CD14-positive monocyte (primary cell): Measurements from ENCODE around the gene DNAH14. TPM values are rescaled to one million over a fixed set of nuclear protein-coding genes. Genes with fewer than 3 reads are reported as not detected.
"Not testable (repeated sequence)": the region's sequence is repeated elsewhere in the genome, so short reads cannot be mapped to it uniquely, and the experiment has no call there.

ENCODE experiments used
- DNase-seq, 3 donors: peaks; one replicate each; pipeline ENCODE4 v3.0.0-alpha.2; 2011 to 2022
- H2AFZ ChIP-seq: 2 replicates; pipeline ENCODE4 v1.6.0; 2012; ENCODE audit warnings: mild to moderate bottlenecking, low read depth, low read length, inconsistent platforms; ENCODE audit not compliant: insufficient read depth, poor library complexity, severe bottlenecking
- H3K27ac ChIP-seq, 2 donors: 1 replicate in 1 of 2; 2 replicates in 1 of 2; pipeline ENCODE4 v1.5.1; 2012 to 2013; ENCODE audit warnings: low read length in 2 of 2, control low read depth in 1 of 2, inconsistent platforms in 1 of 2, low read depth in 1 of 2, mild to moderate bottlenecking in 1 of 2
- H3K27me3 ChIP-seq, 2 donors: one replicate each; pipeline versions ENCODE4 v1.6.0 to v1.6.1; 2011 to 2013; ENCODE audit warnings: low read length in 2 of 2; ENCODE audit not compliant: control insufficient read depth in 2 of 2, insufficient read depth in 2 of 2
- H3K36me3 ChIP-seq, 2 donors: replicated peaks in 1 of 2; 1 replicate in 1 of 2; 2 replicates in 1 of 2; pipeline versions ENCODE4 v1.5.1 to v1.6.1; 2012 to 2013; ENCODE audit warnings: low read length in 2 of 2, control low read depth in 1 of 2, inconsistent platforms in 1 of 2, mild to moderate bottlenecking in 1 of 2; ENCODE audit not compliant: insufficient read depth in 2 of 2, control insufficient read depth in 1 of 2
- H3K4me1 ChIP-seq, 2 donors: 1 replicate in 1 of 2; 2 replicates in 1 of 2; pipeline versions ENCODE4 v1.5.1 to v1.6.1; 2012 to 2013; ENCODE audit warnings: low read length in 2 of 2, control low read depth in 1 of 2, inconsistent platforms in 1 of 2, mild to moderate bottlenecking in 1 of 2, moderate library complexity in 1 of 2; ENCODE audit not compliant: insufficient read depth in 2 of 2, control insufficient read depth in 1 of 2
- H3K4me2 ChIP-seq: replicated peaks from 2 replicates; pipeline ENCODE3; 2012; ENCODE audit warnings: low read length, moderate library complexity, mild to moderate bottlenecking; ENCODE audit not compliant: poor library complexity, severe bottlenecking; ENCODE audit errors: extremely low read depth
- H3K4me3 ChIP-seq, 3 experiments: fragments of 200-600 bp in 1 of 3; sonication (generic) in 1 of 3; replicated peaks in 1 of 3; 1 replicate in 2 of 3; 2 replicates in 1 of 3; pipeline ENCODE4 v1.5.1; 2011 to 2013; ENCODE audit warnings: low read length in 3 of 3, mild to moderate bottlenecking in 3 of 3, control low read depth in 2 of 3, low read depth in 2 of 3, inconsistent platforms in 1 of 3, moderate library complexity in 1 of 3
- H3K79me2 ChIP-seq: 2 replicates; pipeline ENCODE4 v1.6.0; 2012; ENCODE audit warnings: mild to moderate bottlenecking, control low read depth, inconsistent platforms, low read length, moderate library complexity; ENCODE audit not compliant: insufficient read depth
- H3K9ac ChIP-seq: 2 replicates; pipeline ENCODE4 v1.6.0; 2017; ENCODE audit warnings: low read length, mild to moderate bottlenecking; ENCODE audit not compliant: insufficient read depth, poor library complexity, severe bottlenecking
- H3K9me3 ChIP-seq, 2 donors: replicated peaks in 1 of 2; 1 replicate in 1 of 2; 2 replicates in 1 of 2; pipeline versions ENCODE4 v1.5.1 to v1.6.1; 2012 to 2013; ENCODE audit warnings: low read length in 2 of 2, control low read depth in 1 of 2; ENCODE audit not compliant: control insufficient read depth in 1 of 2, insufficient read depth in 1 of 2
- H4K20me1 ChIP-seq: 2 replicates; pipeline ENCODE4 v1.6.0; 2012; ENCODE audit warnings: mild to moderate bottlenecking, low read length, control low read depth, moderate library complexity; ENCODE audit not compliant: insufficient read depth
- H3K27ac Mint-ChIP-seq, 7 donors: one replicate each; pipeline ENCODE4 v1.8.0; 2020; ENCODE audit warnings: mild to moderate bottlenecking in 7 of 7, mixed read lengths in 7 of 7, moderate library complexity in 6 of 7, inconsistent platforms in 2 of 7
- H3K27me3 Mint-ChIP-seq, 3 donors: one replicate each; pipeline ENCODE4 v1.8.0; 2021 to 2022; ENCODE audit warnings: low read depth in 3 of 3, mild to moderate bottlenecking in 3 of 3, mixed read lengths in 3 of 3, moderate library complexity in 3 of 3, inconsistent platforms in 1 of 3
- H3K36me3 Mint-ChIP-seq, 2 donors: one replicate each; pipeline ENCODE4 v1.8.0; 2020; ENCODE audit warnings: mixed read lengths in 2 of 2, inconsistent platforms in 1 of 2, mild to moderate bottlenecking in 1 of 2
- H3K4me1 Mint-ChIP-seq: one replicate; pipeline ENCODE4 v1.8.0; 2020; ENCODE audit warnings: mild to moderate bottlenecking, mixed read lengths
- H3K4me3 Mint-ChIP-seq, 2 donors: one replicate each; pipeline ENCODE4 v1.8.0; 2020; ENCODE audit warnings: mild to moderate bottlenecking in 2 of 2, mixed read lengths in 2 of 2, moderate library complexity in 1 of 2
- H3K9me3 Mint-ChIP-seq, 7 donors: one replicate each; pipeline ENCODE4 v1.8.0; 2020 to 2022; ENCODE audit warnings: mixed read lengths in 7 of 7, mild to moderate bottlenecking in 6 of 7, moderate library complexity in 6 of 7, inconsistent platforms in 2 of 7
- CTCF ChIP-seq: fragments of 200-600 bp; IDR thresholded peaks from one replicate; pipeline ENCODE4 v1.8.0; 2022; ENCODE audit warnings: antibody characterized with exemption, mild to moderate bottlenecking
- WGBS: methylation state at CpG from one replicate; pipeline ENCODE4 v1.1.5; 2013; ENCODE audit warnings: missing lambda C conversion rate; ENCODE audit not compliant: insufficient coverage; 5-methylcytosine and 5-hydroxymethylcytosine counted together
- intact Hi-C, 2 donors: fragments of 100-400 bp; cut with micrococcal nuclease; formaldehyde crosslinking; loops; one replicate each; pipeline versions ENCODE4 v1.15.0 to v1.15.1; 2023
- polyA plus RNA-seq, 3 donors: library from polyadenylated mRNA; depleted of rRNA in 1 of 3; unstranded in 2 of 3; stranded (reverse) in 1 of 3; fragments of 300-500 nt in 2 of 3; fragments of >200 nt in 1 of 3; fragmentation: Illumina TruSeq in 2 of 3; gene quantifications; 1 replicate in 2 of 3; 2 replicates in 1 of 3; pipeline ENCODE4 v1.2.3, GENCODE V29; 2012 to 2021

The DNAH14 gene
- polyA plus RNA-seq, 3 donors = 0.83 TPM; not detected in 2

- Mint-ChIP-seq H3K4me1 (no peaks in the 10 kb centered on the region), H3K9me3 (peaks cover 0 to 13% (median 8%) of the 10 kb centered on the region in 7 donors), H3K27ac (no peak overlapping the region), H3K36me3 (no peaks in the 10 kb centered on the region), H3K4me3 (no peak overlapping the region), H3K27me3 (peaks cover 0 to 5% (median 0%) of the 10 kb centered on the region in 3 donors)
- WGBS = 100% methylated on average over 1 of the region's 6 CpGs
- intact Hi-C loops = no loop called here
- Histone ChIP-seq H3K27me3 (no peaks in the 10 kb centered on the region), H4K20me1 (no peaks in the 10 kb centered on the region), H3K4me3 (no peak overlapping the region), H3K9me3 (no peaks in the 10 kb centered on the region), H3K27ac (no peak overlapping the region), H3K4me1 (no peaks in the 10 kb centered on the region), H3K4me2 (no peak overlapping the region), H3K79me2 (no peaks in the 10 kb centered on the region), H3K9ac (no peak overlapping the region), H3K36me3 (no peaks in the 10 kb centered on the region), H2AFZ (no peak overlapping the region)
- no peak for TF ChIP-seq CTCF
- no peak for DNase-seq
Measured at GRCh38 chr1:224988042-224988441, 58.6 kb downstream of the DNAH14 start.

GRCh38 chr1:224989615-224990014 lies 60.1 kb downstream of the DNAH14 start:
- intact Hi-C loops = no loop called here
- DNase-seq = no peak
- Mint-ChIP-seq H3K36me3 (no peaks in the 10 kb centered on the region), H3K27ac (no peak overlapping the region), H3K9me3 (peaks cover 0 to 10% (median 2%) of the 10 kb centered on the region in 7 donors), H3K4me1 (no peaks in the 10 kb centered on the region), H3K27me3 (peaks cover 0 to 5% (median 0%) of the 10 kb centered on the region in 3 donors), H3K4me3 (no peak overlapping the region)
- Histone ChIP-seq H3K4me3 (no peak overlapping the region), H3K27ac (no peak overlapping the region), H3K79me2 (no peaks in the 10 kb centered on the region), H3K36me3 (no peaks in the 10 kb centered on the region), H2AFZ (no peak overlapping the region), H3K9ac (no peak overlapping the region), H3K9me3 (no peaks in the 10 kb centered on the region), H3K4me1 (no peaks in the 10 kb centered on the region), H3K4me2 (no peak overlapping the region), H3K27me3 (no peaks in the 10 kb centered on the region), H4K20me1 (no peaks in the 10 kb centered on the region)
- TF ChIP-seq CTCF = no peak
- no CpG with 5 or more reads among the region's 1 CpG for whole genome bisulfite sequencing

GRCh38 chr1:224991550-224991949 lies 62.1 kb downstream of the DNAH14 start:
- H3K79me2 ChIP-seq, H3K4me3 Mint-ChIP-seq, H3K9ac ChIP-seq, DNase-seq, H2AFZ ChIP-seq, H3K36me3 ChIP-seq, H3K27me3 Mint-ChIP-seq, intact Hi-C loops, H3K4me1 Mint-ChIP-seq, H3K4me1 ChIP-seq, H3K4me3 ChIP-seq, H3K27me3 ChIP-seq, H3K9me3 ChIP-seq, H3K27ac ChIP-seq, H3K4me2 ChIP-seq, H4K20me1 ChIP-seq, H3K36me3 Mint-ChIP-seq: not testable (repeated sequence)
- Mint-ChIP-seq H3K9me3 (peaks cover 2 to 11% (median 6%) of the 10 kb centered on the region in 7 donors), H3K27ac (peak overlapping the region in 1 of 7 donors; percentile 25)
- WGBS = no CpG with 5 or more reads among the region's 5 CpGs
